ENCODE measurements around the gene PARP11. TPM values are rescaled to one million over a fixed set of nuclear protein-coding genes. Genes with fewer than 3 reads are reported as not detected.

PARP11 gene
- total and polyA plus RNA-seq, 8 donors: 1.4 to 8.2 (median 3.7) TPM

DNA sequence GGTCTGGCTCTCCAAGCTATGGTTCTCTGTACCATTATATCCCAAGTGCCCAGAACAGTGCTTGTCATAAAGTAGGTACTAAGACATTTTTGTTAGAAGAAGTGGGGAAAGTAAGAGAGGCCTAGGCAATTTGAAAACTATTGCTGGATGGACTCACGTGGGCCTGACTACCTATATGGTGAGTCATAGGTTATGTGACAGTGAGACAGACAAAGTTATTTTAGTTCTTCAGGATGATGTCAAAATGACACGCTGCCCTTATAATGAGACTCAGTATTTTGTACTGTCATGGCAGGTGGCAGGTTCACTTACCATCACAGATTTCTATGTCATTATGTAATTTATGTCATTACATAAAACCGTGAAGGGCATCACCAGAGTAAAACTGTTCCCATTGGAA, 53.1 kb downstream of the PARP11 start:
- 90 to 91% methylated on average over 3 of the region's 3 CpGs for WGBS, 2 donors
- TF ChIP-seq, protein P1, sequence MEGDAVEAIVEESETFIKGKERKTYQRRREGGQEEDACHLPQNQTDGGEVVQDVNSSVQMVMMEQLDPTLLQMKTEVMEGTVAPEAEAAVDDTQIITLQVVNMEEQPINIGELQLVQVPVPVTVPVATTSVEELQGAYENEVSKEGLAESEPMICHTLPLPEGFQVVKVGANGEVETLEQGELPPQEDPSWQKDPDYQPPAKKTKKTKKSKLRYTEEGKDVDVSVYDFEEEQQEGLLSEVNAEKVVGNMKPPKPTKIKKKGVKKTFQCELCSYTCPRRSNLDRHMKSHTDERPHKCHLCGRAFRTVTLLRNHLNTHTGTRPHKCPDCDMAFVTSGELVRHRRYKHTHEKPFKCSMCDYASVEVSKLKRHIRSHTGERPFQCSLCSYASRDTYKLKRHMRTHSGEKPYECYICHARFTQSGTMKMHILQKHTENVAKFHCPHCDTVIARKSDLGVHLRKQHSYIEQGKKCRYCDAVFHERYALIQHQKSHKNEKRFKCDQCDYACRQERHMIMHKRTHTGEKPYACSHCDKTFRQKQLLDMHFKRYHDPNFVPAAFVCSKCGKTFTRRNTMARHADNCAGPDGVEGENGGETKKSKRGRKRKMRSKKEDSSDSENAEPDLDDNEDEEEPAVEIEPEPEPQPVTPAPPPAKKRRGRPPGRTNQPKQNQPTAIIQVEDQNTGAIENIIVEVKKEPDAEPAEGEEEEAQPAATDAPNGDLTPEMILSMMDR (IDR thresholded peaks at IDR 0.05): no peak
- ATAC-seq: no peak
- no peak for FAIRE-seq
- H3K27me3 ChIP-seq: no peaks in the 10 kb centered on the region
- H3K4me1 ChIP-seq: no peaks in the 10 kb centered on the region
- no peak overlapping the region for H3K4me3 ChIP-seq
- H3K36me3 ChIP-seq: peaks cover 0 to 5% (median 0%) of the 10 kb centered on the region in 3 donors
- DNase-seq: no peak
- no peaks in the 10 kb centered on the region for H3K9me3 ChIP-seq
- H3K27ac ChIP-seq: no peak overlapping the region
- intact Hi-C loops (cut with DNase I): no loop called here

DNA sequence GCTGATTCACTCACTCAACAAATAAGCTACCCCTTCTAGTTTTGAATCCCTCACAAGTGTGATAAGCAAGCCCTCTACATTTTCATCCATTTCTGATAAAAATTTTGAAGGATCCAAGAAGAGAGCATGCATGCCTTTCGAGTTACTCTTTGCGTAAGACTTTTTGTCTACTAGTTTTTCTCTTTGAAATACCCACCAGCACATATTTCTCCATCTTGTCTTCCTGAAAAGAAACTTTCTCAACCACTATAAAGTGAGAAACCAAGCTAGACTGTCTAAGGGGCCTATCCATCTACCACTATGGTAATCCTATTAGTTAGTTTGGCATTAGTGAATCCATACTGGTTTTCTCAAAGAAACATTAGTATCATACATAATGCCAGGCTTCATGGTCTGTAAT, 56.9 kb downstream of the PARP11 start:
- intact Hi-C loops (cut with DNase I): no loop called here
- Histone ChIP-seq H3K4me1 (no peaks in the 10 kb centered on the region), H3K36me3 (peaks cover 0 to 2% (median 0%) of the 10 kb centered on the region in 3 donors), H3K9me3 (no peaks in the 10 kb centered on the region), H3K4me3 (no peak overlapping the region), H3K27me3 (no peaks in the 10 kb centered on the region), H3K27ac (no peak overlapping the region)
- FAIRE-seq (no peak), DNase-seq (no peak), ATAC-seq (no peak)
- WGBS, 2 donors: 92 to 94% methylated on average over 2 of the region's 2 CpGs
- TF ChIP-seq, protein P1 (IDR thresholded peaks at IDR 0.05): no peak

DNA sequence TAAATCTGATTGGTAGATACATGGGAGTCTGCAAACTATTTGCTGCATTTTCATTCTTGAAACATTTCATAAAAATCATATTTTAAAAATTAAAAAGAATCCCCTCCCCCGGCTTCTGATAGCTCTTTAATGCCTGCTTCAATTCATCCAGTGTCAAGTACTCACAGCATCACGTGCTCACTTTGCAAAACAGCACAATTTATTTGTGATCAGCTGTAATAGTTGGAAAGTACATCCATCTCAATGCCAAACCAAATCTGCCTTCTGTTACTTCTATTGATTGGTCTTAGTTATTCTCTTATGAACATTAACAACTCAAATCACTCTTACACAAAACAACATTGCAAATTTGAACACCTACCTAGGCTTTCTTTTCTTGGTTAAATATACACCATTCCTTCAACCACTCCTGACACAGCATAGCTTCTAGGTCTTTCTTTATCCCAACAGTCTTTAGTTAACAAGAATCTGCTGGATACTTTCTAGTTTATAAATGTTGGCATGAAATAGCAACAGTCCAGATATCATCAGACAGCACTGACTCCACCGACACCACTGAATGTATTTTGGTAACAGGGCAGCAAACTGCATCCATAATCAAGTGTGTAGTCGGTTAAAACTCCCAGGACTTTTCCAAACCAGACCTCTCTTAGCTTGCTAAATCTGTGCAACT, 58.0 kb downstream of the PARP11 start:
- Histone ChIP-seq H3K36me3 (no peaks in the 10 kb centered on the region), H3K4me3 (no peak overlapping the region), H3K27me3 (no peaks in the 10 kb centered on the region), H3K27ac (no peak overlapping the region), H3K4me1 (no peaks in the 10 kb centered on the region), H3K9me3 (no peaks in the 10 kb centered on the region)
- no peak for DNase-seq
- WGBS, 2 donors: 58 to 68% methylated on average over 4 of the region's 4 CpGs
- no peak for FAIRE-seq
- no peak for ATAC-seq
- TF ChIP-seq, protein P1 (IDR thresholded peaks at IDR 0.05): no peak
- intact Hi-C loops (cut with DNase I): no loop called here

DNA sequence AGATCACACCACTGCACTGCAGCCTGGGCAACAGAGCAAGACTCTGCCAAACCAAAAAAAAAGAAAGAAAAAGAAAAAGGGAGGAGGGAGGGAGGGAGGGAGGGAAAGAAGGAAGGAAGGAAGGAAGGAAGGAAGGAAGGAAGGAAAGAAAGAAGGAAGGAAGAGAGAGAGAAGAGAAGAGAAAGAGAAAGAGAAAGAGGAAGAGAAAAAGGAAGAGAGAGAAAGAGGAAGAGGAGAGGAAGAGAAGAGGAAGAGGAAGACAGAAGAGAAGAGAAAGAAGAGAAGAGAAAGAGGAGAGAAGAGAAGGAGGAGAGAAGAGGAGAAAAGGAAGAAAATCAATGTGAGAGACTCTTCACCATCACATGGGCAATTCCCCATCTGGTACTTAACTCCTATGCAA, 62.7 kb downstream of the PARP11 start:
- Histone ChIP-seq H3K27ac (no peak overlapping the region), H3K4me1 (no peaks in the 10 kb centered on the region), H3K4me3 (no peak overlapping the region), H3K36me3 (no peaks in the 10 kb centered on the region), H3K27me3 (no peaks in the 10 kb centered on the region), H3K9me3 (no peaks in the 10 kb centered on the region)
- DNase-seq (no peak), ATAC-seq (no peak), FAIRE-seq (no peak)
- TF ChIP-seq, protein P1 (IDR thresholded peaks at IDR 0.05): no peak
- intact Hi-C loops (cut with DNase I): no loop called here

DNA sequence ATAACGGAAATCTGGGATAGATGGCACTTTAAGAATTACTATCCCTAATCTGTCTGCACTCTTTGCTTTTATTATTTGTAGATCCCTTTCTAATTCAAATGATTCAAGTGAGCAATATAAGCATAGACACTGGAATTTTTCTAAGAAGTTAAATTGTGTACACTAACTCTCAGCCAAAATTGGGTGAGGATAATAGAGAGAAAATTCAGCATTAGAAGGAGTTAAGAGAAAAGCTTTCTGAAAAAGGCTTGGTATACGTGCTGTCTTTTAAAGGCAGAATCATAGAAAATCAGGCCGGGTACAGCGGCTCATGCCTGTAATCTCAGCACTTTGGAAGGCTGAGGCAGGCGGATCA, 63.2 kb downstream of the PARP11 start:
- no peak for DNase-seq
- no peak overlapping the region for H3K27ac ChIP-seq
- ATAC-seq: no peak
- no peak overlapping the region for H3K4me3 ChIP-seq
- TF ChIP-seq, protein P1 (IDR thresholded peaks at IDR 0.05): no peak
- WGBS, 2 donors: 91% methylated on average over 5 of the region's 5 CpGs
- no peaks in the 10 kb centered on the region for H3K4me1 ChIP-seq
- FAIRE-seq: no peak
- intact Hi-C loops (cut with DNase I): no loop called here
- H3K9me3 ChIP-seq: no peaks in the 10 kb centered on the region
- H3K36me3 ChIP-seq: no peaks in the 10 kb centered on the region
- no peaks in the 10 kb centered on the region for H3K27me3 ChIP-seq

Data from pancreas (tissue), 10 donors.